ENCODE measurements around the gene DPEP3.

DPEP3 gene

DNA sequence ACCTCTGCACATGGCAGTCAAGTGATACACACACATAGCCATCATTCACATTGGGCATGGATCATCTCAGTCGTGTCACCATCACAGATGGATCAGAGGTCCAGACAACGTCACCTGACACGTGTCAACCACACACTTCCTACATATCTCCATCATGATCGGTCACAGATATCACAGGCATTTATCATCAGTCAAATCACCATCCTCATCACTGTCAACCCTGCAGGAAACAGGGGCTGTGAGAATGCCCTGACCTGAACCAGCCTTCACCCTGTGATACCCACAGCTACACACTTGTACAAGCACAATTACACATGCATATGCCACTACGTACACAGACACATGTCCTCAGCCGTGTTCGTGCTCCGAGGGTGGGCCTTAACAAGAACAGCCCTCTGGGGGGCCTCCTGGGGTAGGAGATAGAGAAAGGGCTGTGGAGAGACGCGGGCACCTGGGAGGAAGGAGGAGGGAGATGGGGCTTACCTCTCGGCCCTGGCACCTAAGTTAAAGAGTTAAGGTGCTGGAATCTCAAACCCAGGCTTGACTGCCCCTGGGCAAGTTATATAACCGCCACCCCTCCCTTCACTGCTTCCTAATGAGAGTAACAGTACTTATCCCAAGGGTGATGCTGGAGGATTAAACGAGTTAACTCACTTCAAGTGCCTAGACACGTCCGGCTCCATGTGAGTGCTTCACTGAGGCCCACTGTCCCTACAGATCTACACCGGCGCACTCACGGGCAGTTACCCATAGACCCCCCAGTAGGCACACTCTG, 12.9 kb downstream of the DPEP3 start:
- DNase-seq (ENCODE audit: low read depth, low spot score): no peak

- DNase-seq (ENCODE audit: low read depth, low spot score): no peak
These were observed 13.6 kb downstream of the DPEP3 start for GRCh38 chr16:67966549-67967182.

DNA sequence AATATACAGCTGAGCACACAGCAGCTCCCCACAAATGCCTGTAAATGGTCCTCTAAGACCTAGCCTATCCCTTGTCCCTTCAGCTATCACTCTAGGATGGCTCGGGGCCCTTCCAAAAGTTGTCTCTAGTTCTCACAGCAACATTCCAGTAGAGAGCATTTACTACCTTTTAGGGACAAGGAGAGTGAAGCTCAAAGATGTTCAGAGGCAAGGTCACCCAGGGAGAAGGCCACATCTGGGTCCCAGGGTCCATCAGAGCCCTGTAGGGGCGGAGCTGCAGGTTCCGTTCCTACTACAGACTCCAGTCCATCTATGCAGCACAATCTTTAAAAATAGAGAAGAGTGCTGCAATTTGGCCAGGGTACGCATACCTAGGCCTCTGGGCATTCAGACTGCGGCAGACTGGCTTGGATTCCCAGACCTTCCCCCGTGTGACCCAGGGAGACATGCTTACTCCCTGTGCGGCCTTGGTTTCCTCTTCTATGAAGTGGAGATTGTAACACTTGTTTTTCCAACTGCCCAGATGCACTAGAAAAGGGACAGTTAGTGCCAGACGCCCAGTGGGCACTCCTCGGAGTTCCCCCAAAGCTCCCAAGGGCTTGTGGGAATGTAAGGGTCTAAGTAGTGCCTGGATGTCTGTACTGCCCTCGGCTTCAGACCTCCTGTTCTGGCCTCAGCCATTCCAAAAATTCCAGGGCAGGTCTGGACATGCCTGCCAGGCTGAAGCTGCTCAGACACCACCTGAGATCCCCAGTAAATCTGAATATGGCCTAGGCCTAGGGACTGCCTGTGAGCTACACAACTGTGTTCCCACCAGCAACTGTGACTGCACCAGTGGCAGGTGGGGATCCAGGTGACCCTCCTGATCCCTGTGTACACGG, 14.4 kb downstream of the DPEP3 start:
- DNase-seq (ENCODE audit: low read depth, low spot score): no peak

GRCh38 chr16:67964477-67965131, 15.7 kb downstream of the DPEP3 start:
- DNase-seq (ENCODE audit: low read depth, low spot score): no peak

- no peak for DNase-seq (ENCODE audit: low read depth, low spot score)
These were observed 16.5 kb downstream of the DPEP3 start for GRCh38 chr16:67963662-67964321.

GRCh38 chr16:67963292-67963661, 17.0 kb downstream of the DPEP3 start:
- DNase-seq (ENCODE audit: low read depth, low spot score): no peak

GRCh38 chr16:67962135-67962534, 18.2 kb downstream of the DPEP3 start:
- DNase-seq (ENCODE audit: low read depth, low spot score): no peak

- no peak for DNase-seq (ENCODE audit: low read depth, low spot score)
These were observed 18.7 kb downstream of the DPEP3 start for GRCh38 chr16:67961551-67961957.

DNA sequence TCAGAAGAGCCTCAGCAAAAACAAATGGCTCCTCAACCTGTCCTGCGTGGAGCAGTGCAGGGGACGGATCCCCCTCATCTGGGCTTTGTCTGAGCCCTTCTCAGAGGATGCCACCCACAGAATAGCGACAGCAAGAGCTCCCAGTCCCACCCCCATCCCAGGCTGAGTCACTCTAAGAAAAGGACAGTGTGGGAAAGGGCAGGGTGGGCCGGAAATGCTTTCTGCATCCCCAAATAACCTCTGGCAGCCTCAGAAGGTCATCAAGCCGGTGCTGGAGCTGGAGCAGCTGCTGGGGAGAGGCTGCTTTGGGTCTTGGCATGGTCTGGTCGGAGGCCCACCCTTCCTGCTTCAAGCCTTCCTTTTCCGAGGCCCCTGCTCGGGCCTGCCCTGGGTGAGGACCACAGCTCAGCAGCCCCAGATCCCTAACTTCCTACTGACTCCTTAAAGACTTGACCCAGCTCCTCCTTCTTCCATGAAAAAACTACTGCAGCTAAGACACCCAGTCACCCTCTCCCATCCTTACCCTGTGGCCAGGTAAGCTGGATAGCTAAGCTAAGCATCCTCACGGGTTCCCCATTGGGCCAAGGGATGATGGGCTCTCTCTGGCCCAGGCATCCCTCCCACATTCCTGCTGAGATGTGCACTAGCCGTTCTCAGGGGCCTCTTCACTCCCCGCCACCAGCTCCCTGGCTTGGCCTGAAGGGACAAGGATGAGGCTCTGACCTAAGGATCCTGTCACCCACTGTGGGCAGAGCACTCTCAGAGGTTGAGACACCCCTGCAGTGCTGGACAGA, 20.6 kb downstream of the DPEP3 start:
- DNase-seq (ENCODE audit: low read depth, low spot score): no peak

- DNase-seq (ENCODE audit: low read depth, low spot score): no peak
These were observed 22.7 kb downstream of the DPEP3 start for GRCh38 chr16:67957622-67958021.

DNA sequence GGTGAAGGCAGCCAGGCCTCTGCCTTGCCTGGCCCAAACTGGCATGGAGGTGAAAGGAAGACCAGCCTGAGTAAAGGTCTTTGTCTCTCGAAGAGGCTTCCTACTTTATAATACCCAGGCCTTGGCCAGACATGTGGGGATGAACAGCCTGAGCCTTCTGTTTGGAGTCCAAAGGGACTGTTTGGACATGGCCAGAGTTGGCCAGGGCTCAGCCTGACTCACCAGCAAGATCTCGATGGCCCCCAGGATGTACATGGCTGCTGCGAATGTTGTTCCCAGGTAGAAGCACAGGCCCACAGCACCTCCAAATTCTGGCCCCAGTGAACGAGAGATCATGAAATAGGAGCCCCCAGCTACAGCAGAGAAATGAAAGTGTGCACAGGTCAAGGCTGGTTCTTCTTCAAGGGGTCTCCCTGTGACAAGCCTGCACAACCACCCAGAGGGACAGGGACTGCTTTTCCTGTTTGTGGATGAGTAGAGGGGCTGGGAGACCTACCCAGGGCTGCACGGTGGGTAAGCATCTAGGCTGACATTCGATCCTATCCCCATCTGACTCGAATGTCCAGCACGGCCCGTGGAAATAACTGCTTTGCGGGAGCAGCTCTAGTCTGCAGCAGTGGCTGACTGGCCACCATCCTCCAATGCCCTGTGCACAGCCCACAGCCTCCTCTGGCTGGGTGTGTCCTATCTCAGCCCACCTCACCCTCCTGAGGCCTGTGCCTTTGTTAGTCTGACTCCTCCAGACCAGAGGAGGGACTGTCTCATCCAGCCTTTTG, 25.7 kb downstream of the DPEP3 start:
- DNase-seq (ENCODE audit: low read depth, low spot score): no peak

DNA sequence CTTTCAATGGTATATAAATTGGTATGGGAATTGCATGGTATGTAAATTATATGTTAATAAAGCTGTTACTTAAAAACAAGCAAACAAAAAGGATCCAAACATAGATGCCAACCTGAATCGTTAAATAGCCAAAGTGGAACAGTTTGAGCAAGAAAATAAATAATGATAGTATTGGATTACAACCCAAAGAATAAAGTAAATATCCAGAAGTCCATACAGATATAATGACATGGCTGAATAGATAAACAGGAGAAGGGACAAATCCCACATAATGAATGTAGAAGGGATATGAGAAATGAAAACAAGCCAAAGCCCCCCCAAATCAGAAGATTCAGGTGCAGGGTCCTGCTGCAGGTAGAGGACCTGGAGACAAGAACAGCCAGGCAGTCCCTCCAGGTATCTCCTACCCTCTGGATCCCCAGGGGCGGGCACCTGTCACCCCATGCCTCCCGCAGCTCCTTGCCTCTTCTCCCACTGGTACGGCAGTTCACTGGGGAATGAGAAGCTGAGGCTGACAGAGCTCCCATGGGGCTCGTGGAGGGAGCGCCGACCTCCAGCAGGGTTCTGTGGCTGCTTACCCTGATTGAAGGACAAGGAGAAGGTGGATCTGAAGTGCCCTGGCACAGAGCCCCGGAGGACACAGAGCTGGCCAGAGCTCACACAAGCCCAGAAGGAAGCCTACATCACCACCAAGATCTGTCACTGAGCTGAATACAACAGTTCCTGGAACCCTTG, 26.5 kb downstream of the DPEP3 start:
- DNase-seq (ENCODE audit: low read depth, low spot score): no peak

- DNase-seq (ENCODE audit: low read depth, low spot score): no peak
These were observed 28.8 kb downstream of the DPEP3 start for GRCh38 chr16:67951485-67951884.

- DNase-seq (ENCODE audit: low read depth, low spot score): no peak
These were observed 29.9 kb downstream of the DPEP3 start for GRCh38 chr16:67950335-67950843.

GRCh38 chr16:67949645-67950044, 30.7 kb downstream of the DPEP3 start:
- DNase-seq (ENCODE audit: low read depth, low spot score): no peak

GRCh38 chr16:67948015-67948414, 32.3 kb downstream of the DPEP3 start:
- DNase-seq (ENCODE audit: low read depth, low spot score): no peak

DNA sequence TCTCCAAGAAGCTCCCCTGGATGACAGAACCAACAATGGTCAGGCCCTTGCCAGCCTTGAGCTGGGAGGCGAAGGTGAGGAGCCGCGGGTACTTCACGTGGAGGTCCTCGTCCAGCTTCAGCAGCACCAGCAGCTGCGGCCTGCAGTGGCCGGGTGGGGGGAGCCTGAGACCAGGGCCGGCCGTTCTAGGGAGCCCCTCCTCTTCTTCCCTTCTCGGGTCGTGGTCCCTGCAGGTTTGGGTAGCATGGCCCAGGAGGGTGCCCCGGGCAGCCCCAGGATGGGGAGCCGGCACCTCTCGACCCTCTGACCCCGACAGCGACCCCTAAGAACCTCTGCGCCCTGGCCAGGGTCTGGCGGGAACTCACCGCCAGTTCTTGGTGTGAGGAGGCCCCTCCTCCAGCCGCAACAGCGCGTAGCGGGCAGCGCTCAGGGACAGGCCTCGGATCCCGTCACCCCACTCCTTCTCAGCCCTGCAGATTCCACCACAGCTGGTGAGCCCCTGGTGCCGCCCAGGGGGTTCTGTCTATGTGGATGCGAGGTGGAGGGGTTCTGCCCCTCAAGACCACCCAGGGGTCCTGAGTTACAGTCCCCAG, 33.2 kb downstream of the DPEP3 start:
- no peak for DNase-seq (ENCODE audit: low read depth, low spot score)

DNA sequence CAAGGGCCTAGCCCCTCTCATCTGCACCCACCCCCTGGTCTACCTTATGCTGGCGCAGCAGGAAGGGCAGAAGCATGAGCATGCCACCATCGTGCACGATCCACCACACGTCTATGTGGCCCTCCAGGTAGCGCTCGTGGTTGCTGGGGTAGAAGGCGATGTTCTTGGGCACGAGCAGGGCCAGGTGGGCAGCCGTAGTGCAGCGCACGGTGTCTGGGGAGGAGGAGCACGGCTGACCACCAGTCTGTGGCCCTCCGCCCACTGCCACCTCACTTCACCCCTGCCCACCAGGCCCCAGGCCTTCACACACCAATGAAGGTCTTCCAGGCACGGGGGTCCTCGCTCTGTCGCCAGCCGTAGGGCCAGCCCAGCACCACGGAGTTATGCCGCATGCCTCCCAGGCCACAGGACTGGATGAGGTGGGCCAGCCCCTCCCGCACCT, 34.1 kb downstream of the DPEP3 start:
- DNase-seq (ENCODE audit: low read depth, low spot score): no peak
